Activated gamma-delta T cell treated with anti-CD3 and anti-CD28 coated beads, Interleukin-2, amount 50 U/mL, for 16 hours (primary cell): ENCODE results near the gene ANKRD42.
A peak's percentile ranks its signal among the peaks of the same experiment; 100 is the strongest.

Experiments used
- DNase-seq: peaks from one replicate; pipeline ENCODE4 v3.0.0-alpha.2; 2020; ENCODE audit warnings: low read depth

The ANKRD42 gene

GRCh38 chr11:83193315-83194280, at the start of gene ANKRD42:
Gene ANKRD42 (plus strand): TSS chr11:83193712. CDS start chr11:83194671, 959 bp downstream.
- peak; percentile 73 for DNase-seq

- no peak for DNase-seq
Measured at GRCh38 chr11:83147895-83148294, 45.6 kb upstream of the ANKRD42 start.

GRCh38 chr11:83150450-83150849, 43.1 kb upstream of the ANKRD42 start:
- DNase-seq = no peak

- DNase-seq = no peak
Measured at GRCh38 chr11:83151274-83151977, 42.1 kb upstream of the ANKRD42 start.

GRCh38 chr11:83152264-83152663, 41.2 kb upstream of the ANKRD42 start:
- DNase-seq = no peak

- no peak for DNase-seq
Measured at GRCh38 chr11:83153764-83154163, 39.7 kb upstream of the ANKRD42 start.

GRCh38 chr11:83156144-83156995, 37.1 kb upstream of the ANKRD42 start:
- peak; percentile 97 for DNase-seq

GRCh38 chr11:83156996-83157593, 36.4 kb upstream of the ANKRD42 start, which contains the start of gene PCF11:
Gene PCF11 (plus strand): TSS chr11:83157131. CDS start chr11:83157440, 309 bp downstream.
- DNase-seq = no peak

- peak; percentile 21 for DNase-seq
Measured at GRCh38 chr11:83157594-83158356, 35.7 kb upstream of the ANKRD42 start.

GRCh38 chr11:83158357-83158786, 35.1 kb upstream of the ANKRD42 start:
- no peak for DNase-seq

- no peak for DNase-seq
Measured at GRCh38 chr11:83158965-83159901, 34.3 kb upstream of the ANKRD42 start.

- DNase-seq = no peak
Measured at GRCh38 chr11:83159902-83160865, 33.3 kb upstream of the ANKRD42 start.

GRCh38 chr11:83161610-83162199, 31.8 kb upstream of the ANKRD42 start:
- no peak for DNase-seq

- DNase-seq = no peak
Measured at GRCh38 chr11:83162377-83162776, 31.1 kb upstream of the ANKRD42 start.

- no peak for DNase-seq
Measured at GRCh38 chr11:83166193-83166866, 27.2 kb upstream of the ANKRD42 start.

GRCh38 chr11:83168756-83169155, 24.8 kb upstream of the ANKRD42 start:
- DNase-seq = no peak

GRCh38 chr11:83170865-83171264, 22.6 kb upstream of the ANKRD42 start:
- DNase-seq = no peak
